Stimulated activated CD4-positive, alpha-beta T cell treated with anti-CD3 and anti-CD28 coated beads, Interleukin-15, amount 100 ng/mL, for 24 hours (primary cell): ENCODE measurements around the gene KCNK1.
"Not testable (repeated sequence)": the region's sequence is repeated elsewhere in the genome, so short reads cannot be mapped to it uniquely, and the experiment has no call there.

Experiments used
- DNase-seq: peaks from one replicate; pipeline ENCODE4 v3.0.0-alpha.2; 2020

Gene KCNK1

GRCh38 chr1:233608988-233609387, 4.9 kb upstream of the KCNK1 start:
- DNase-seq, result no peak

- DNase-seq, result no peak
These were observed 4.0 kb upstream of the KCNK1 start for GRCh38 chr1:233609926-233610325.

GRCh38 chr1:233610628-233611027, 3.3 kb upstream of the KCNK1 start:
- DNase-seq, result no peak

- not testable (repeated sequence) for DNase-seq
These were observed 2.5 kb upstream of the KCNK1 start for GRCh38 chr1:233611363-233611762.

- DNase-seq, result peak; percentile 17
These were observed 352 bp downstream of the KCNK1 start for GRCh38 chr1:233614173-233614742.

- DNase-seq, result peak; percentile 6
These were observed 1.0 kb downstream of the KCNK1 start for GRCh38 chr1:233614743-233615521.

GRCh38 chr1:233615571-233615970, 1.7 kb downstream of the KCNK1 start:
- no peak for DNase-seq

GRCh38 chr1:233617025-233617424, 3.1 kb downstream of the KCNK1 start:
- DNase-seq, result no peak

- DNase-seq, result not testable (repeated sequence)
These were observed 5.5 kb downstream of the KCNK1 start for GRCh38 chr1:233619414-233619813.

- no peak for DNase-seq
These were observed 6.2 kb downstream of the KCNK1 start for GRCh38 chr1:233620065-233620464.

GRCh38 chr1:233621923-233622322, 8.0 kb downstream of the KCNK1 start:
- no peak for DNase-seq

- DNase-seq, result no peak
These were observed 10.4 kb downstream of the KCNK1 start for GRCh38 chr1:233624289-233624688.

GRCh38 chr1:233625087-233625486, 11.2 kb downstream of the KCNK1 start:
- no peak for DNase-seq

GRCh38 chr1:233625510-233625981, 11.6 kb downstream of the KCNK1 start:
- no peak for DNase-seq

GRCh38 chr1:233627376-233627775, 13.5 kb downstream of the KCNK1 start:
- peak; percentile 61 for DNase-seq

GRCh38 chr1:233627823-233628222, 13.9 kb downstream of the KCNK1 start:
- DNase-seq, result peak; percentile 12

GRCh38 chr1:233629305-233629935, 15.5 kb downstream of the KCNK1 start:
- DNase-seq, result no peak

- no peak for DNase-seq
These were observed 18.0 kb downstream of the KCNK1 start for GRCh38 chr1:233631810-233632405.

GRCh38 chr1:233632436-233632835, 18.5 kb downstream of the KCNK1 start:
- DNase-seq, result no peak

GRCh38 chr1:233635765-233636502, 22.0 kb downstream of the KCNK1 start:
- DNase-seq, result no peak

GRCh38 chr1:233636503-233636877, 22.6 kb downstream of the KCNK1 start:
- no peak for DNase-seq

GRCh38 chr1:233638513-233638912, 24.6 kb downstream of the KCNK1 start:
- no peak for DNase-seq

- no peak for DNase-seq
These were observed 25.7 kb downstream of the KCNK1 start for GRCh38 chr1:233639611-233640010.
